HG03280 (cell line): ENCODE measurements around the gene HDGFL1.

Experiments used
- ATAC-seq: cut with Tn5 transposase; IDR thresholded peaks from one replicate; pipeline ENCODE4 v1.9.1; 2021; ENCODE audit warnings: mild to moderate bottlenecking, moderate library complexity; ENCODE audit not compliant: unreplicated experiment

The HDGFL1 gene

DNA sequence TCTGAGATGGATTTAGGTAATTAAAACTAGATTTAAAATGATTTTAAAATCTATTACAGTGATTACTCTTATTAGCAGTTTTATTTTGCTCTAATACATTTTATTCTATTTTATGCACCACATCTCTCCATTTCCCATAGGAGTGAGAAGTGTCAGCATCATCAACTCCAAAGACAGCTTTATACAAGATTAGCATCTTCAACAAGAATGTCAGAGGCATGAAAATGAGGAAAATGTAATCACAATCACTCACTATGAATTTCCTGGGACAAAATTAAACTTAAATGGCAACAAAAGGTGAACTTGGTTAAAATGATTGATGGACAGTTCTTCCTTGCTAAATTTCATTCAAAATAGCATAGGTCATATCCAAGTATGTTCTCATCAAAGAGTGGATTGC, 19.8 kb downstream of the HDGFL1 start:
- ATAC-seq, result no peak

DNA sequence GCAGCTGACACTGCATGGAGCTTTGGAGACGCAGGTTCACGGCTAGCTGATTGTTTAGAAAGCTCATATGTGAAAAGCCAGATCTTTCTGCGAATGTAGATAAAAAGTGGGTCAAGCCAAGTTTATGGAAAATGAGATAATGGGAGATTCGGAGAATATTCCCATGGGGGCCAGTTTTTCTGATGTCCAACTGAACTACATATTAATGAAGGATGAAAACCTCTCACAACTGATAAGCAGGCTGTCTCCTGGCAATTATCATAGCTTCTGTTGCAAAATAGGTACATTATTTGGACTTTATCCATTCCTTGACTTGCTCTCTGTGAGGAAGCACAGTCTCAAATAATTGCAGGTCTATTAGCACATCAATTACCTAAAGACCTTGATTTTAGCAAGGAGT, 21.1 kb downstream of the HDGFL1 start:
- ATAC-seq, result no peak

DNA sequence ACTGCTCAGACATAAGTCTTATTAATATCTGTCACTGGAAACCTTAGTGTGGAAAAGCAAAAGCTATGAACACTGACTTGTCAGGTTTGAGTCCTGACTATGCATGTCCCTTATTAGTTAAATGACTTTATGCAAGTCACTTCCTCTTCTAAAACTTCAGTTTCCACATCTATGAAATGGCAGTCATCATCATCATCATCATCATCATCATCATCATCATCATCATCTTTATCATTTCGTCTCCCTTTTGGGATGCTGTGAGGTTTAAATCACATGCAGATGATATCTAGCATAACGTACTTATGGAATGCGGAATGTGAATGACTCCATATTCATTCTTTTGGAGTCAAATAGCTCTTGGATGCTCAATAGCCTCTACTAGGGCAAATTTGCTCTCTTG, 24.5 kb downstream of the HDGFL1 start:
- no peak for ATAC-seq

DNA sequence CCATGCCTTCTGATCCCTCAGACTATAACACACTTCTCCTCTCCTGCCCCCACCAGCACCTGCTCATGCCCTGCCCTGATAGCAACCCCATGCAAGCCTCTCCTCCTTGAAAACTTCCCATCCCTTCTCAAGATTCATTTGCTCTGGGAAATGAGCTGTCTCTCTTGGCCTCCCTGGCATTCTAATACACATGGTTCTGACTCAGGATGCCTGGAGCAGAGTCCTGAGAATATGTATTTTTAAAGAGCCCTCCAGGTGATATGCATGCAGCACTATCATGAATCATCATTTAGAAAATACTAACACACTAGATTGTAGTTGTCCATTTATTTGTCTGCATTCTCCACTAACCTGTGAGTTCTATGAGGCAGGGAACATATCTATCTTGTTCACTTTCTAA, 26.6 kb downstream of the HDGFL1 start:
- no peak for ATAC-seq

DNA sequence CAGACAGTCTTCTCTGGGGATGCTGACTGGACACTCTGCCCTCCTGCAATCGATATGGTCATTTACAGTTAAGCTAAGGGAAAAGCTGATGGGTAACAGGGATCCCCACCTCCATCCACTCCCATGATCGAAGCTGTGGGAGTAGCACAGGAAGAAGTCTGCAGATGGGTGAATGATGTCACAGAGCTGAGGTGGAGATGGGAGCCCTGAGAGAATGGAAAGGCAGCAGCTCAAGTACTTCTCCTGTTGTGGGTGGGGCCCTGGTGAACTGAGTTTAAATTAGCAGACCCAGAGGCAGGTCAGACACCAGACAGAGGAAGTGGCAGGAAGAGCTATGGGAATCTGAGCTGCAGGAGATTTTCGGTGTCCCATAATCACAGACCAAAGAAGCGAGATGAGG, 29.0 kb downstream of the HDGFL1 start:
- no peak for ATAC-seq

DNA sequence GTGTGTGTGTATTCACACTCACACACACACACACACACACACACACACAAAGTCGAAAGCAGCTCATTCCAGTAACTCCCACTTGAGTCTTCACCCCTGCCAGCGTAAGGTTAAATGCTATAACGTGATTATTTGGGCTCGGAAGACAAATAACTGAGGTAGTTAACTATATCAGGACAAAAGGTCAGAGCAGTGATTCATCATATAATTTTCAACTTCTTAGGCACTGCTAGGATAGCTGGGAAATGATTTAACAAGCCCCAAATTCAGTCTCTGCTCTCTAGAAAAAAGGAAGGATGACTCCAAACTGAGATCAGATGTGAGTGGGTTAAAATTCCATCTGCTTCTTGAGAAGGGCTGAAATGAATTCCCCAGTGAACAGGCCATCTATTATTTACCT, 30.7 kb downstream of the HDGFL1 start:
- no peak for ATAC-seq

DNA sequence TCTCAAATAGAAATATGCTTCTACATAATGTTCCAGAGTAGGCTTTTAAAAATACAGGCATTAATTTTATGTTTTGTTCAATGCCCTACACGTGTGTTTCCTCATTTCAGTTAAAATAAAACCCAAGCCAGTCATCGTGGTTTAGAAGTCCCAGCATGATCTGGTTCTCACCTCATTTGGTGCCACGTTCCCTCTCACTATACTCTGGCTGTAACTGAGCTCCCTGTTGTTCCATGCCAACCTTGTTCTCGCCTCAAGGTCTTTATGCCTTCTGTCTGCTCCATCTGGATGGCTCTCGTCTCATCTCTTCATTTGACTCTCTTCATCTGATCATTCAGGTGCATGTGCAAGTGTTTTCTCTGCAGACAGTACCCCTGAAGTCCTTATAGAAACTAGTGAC, 32.6 kb downstream of the HDGFL1 start:
- no peak for ATAC-seq

DNA sequence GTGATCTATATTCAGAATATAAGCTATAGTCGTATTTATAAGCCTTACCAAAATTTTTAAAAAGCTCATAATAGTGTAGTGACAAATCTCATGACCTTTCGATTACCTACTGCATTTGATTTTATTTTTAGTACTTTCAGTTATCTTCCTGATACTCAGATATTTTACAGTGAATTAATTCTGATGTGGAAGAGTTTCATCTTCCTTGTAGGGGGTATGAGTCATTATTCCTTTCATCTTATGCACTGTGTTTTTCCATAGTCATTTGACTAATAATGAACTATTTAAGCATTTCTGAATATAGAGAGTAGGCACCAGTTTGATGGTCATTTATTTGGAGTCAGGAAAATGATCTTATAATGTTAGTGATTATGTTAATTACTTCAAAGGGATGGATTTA, 36.4 kb downstream of the HDGFL1 start:
- ATAC-seq, result no peak

DNA sequence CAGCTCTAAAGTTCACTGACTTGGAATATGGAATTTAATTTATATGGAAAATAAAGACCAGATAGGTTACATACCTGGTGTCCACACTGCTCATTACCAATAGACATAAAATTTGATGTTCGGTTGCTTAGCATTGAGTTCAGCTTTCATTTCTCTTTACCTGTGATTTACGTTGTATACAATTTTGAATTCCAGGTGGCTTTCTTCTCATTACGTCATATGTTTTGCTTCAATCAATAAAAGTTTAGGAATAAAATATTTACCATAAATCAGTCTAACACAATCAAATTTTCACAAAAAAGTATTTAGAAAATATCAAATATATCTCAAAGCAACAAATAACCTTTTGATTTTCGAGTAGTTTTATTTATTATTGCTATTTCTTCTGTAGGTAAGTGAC, 40.8 kb downstream of the HDGFL1 start:
- ATAC-seq, result no peak

DNA sequence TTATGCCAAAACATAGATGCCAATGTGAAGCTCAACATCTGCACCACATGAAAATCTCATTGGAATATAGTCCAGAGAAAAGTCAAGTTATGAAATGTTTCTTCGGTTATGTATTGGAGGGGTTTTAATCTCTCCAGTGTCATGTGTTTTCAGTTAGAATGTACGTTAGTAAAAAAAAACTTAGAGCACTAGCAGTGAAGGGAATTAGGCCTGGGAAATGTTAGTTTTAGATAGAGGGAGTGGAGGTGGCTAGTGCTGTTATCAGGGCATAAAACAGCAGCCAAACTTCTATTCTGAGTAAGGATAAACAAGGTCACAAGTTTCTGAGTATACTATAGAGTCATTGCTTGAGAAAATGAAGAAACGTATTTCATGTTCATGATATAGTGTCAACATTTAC, 42.9 kb downstream of the HDGFL1 start:
- ATAC-seq, result no peak

DNA sequence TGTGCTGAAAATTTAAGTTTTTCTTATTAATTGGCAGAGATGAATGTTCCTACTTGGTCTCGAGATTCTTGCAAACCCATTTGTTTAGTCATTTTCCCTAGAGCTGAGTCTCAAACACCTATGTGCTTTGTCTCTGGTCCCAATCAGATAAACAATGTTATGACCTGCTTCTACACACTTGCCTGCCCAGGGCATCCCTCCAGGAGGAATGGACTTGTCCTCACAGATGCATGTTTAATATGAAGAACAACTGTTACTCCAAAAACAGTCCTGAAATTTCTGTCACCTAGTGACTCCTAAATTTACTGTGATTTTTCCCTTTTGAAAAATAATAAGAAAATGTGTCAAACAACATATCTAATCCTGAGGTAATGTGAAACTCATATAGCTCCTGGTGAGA, 43.7 kb downstream of the HDGFL1 start:
- no peak for ATAC-seq

DNA sequence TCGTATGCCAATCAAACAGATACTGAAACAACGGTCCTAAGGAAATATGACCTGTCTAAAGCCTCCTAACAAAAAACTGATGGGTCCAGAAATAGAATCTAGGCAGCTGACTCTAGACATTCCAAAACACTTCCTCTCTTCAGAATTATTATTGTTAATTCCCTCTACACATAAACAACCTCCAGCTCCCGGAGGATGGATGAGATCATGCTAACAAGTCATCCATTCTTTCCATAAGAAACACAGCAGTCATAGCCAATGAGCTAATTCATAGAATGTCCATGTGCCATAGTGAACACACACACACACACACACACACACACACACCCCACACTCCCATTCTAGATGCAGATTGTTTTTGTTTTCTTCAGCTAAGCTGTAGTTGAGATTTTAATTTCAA, 44.3 kb downstream of the HDGFL1 start:
- ATAC-seq, result no peak

DNA sequence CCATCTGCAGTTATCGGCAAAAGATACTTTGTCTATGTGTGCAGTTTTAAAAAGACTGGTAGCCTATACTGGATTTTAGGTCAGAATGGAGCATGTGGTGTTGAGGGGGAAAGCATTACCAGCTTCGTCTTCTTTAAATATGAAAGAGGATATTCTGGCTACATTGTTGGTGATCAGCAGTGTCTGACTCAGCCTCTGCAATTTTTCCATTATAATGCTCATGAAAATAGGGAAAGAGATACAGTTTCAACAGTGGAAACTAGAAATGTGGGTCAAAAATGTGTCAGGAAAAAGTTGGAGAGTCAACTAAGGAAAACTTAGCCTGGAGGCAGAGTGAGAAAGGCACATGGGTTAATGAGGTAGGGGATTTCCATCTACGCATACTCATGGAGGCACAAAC, 45.2 kb downstream of the HDGFL1 start:
- ATAC-seq, result no peak

DNA sequence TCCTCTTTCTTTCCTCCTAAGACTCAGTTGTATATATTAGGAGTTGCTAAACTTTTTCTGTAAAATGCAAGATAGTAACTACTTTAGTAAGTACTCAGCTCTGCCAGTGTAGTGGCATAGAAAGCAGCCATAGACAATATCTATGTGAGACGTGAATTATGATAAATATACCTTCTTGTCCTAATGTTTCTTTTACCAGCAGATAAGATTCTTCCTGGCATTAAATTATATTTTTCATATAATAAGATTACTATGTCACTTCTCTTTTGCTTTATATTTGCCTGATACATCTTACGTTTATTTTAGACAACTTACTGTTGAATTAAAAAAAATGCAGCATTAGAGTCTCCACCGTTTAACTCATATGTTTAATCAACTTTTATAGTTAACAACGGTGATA, 51.7 kb downstream of the HDGFL1 start:
- ATAC-seq, result no peak
